ENCODE results near the gene UBN2. TPM values are rescaled to one million over a fixed set of nuclear protein-coding genes. Genes with fewer than 3 reads are reported as not detected.

UBN2 gene
- total and polyA plus RNA-seq, 2 of the 13 experiments (the other 11 are each of a cell fraction or from before 2014, with no cell fraction given) = 5.6 to 5.7 TPM

GRCh38 chr7:139321071-139321745 is 90.2 kb downstream of the UBN2 start (continued):
- TF ChIP-seq MNT (IDR thresholded peaks at IDR 0.05) (0 out of 2 replicates have a peak, but pooled peaks have one; percentile 14), KAT8 (CRISPR knock-in tag; IDR thresholded peaks at IDR 0.05) (0 out of 2 replicates have a peak, but pooled peaks have one; percentile 10), SYNCRIP (IDR thresholded peaks at IDR 0.05; ENCODE audit: insufficient read depth, low read depth, low read length) (no peak), ZNF800 (CRISPR knock-in tag; IDR thresholded peaks at IDR 0.05) (no peak), GMEB1 (CRISPR knock-in tag; IDR thresholded peaks at IDR 0.05; ENCODE audit: borderline replicate concordance) (no peak), GABPA (IDR thresholded peaks at IDR 0.05; ENCODE audit: low read depth, low read length) (no peak), GABPA (CRISPR knock-in tag; IDR thresholded peaks at IDR 0.05; ENCODE audit: low read depth) (peak; percentile 8; the same call in 1 of the 2 replicates), JARID2 (CRISPR knock-in tag; IDR thresholded peaks at IDR 0.05; ENCODE audit: insufficient replicate concordance) (no peak), SSRP1 (CRISPR knock-in tag; IDR thresholded peaks at IDR 0.05) (no peak), POLR2AphosphoS2 (IDR thresholded peaks at IDR 0.05; ENCODE audit: low read depth, low read length) (no peak), GATAD2A (CRISPR knock-in tag; IDR thresholded peaks at IDR 0.05) (0 out of 2 replicates have a peak, but pooled peaks have one; percentile 22), MYC (CRISPR knock-in tag; IDR thresholded peaks at IDR 0.05; ENCODE audit: borderline replicate concordance) (peak; percentile 45; the same call in 1 of the 2 replicates)
- TF ChIP-seq, protein P1, sequence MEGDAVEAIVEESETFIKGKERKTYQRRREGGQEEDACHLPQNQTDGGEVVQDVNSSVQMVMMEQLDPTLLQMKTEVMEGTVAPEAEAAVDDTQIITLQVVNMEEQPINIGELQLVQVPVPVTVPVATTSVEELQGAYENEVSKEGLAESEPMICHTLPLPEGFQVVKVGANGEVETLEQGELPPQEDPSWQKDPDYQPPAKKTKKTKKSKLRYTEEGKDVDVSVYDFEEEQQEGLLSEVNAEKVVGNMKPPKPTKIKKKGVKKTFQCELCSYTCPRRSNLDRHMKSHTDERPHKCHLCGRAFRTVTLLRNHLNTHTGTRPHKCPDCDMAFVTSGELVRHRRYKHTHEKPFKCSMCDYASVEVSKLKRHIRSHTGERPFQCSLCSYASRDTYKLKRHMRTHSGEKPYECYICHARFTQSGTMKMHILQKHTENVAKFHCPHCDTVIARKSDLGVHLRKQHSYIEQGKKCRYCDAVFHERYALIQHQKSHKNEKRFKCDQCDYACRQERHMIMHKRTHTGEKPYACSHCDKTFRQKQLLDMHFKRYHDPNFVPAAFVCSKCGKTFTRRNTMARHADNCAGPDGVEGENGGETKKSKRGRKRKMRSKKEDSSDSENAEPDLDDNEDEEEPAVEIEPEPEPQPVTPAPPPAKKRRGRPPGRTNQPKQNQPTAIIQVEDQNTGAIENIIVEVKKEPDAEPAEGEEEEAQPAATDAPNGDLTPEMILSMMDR (CRISPR knock-in tag; IDR thresholded peaks at IDR 0.05) = peak; percentile 54
- TF ChIP-seq, protein P2, sequence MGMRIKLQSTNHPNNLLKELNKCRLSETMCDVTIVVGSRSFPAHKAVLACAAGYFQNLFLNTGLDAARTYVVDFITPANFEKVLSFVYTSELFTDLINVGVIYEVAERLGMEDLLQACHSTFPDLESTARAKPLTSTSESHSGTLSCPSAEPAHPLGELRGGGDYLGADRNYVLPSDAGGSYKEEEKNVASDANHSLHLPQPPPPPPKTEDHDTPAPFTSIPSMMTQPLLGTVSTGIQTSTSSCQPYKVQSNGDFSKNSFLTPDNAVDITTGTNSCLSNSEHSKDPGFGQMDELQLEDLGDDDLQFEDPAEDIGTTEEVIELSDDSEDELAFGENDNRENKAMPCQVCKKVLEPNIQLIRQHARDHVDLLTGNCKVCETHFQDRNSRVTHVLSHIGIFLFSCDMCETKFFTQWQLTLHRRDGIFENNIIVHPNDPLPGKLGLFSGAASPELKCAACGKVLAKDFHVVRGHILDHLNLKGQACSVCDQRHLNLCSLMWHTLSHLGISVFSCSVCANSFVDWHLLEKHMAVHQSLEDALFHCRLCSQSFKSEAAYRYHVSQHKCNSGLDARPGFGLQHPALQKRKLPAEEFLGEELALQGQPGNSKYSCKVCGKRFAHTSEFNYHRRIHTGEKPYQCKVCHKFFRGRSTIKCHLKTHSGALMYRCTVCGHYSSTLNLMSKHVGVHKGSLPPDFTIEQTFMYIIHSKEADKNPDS (CRISPR knock-in tag; IDR thresholded peaks at IDR 0.05) = no peak
- TF ChIP-seq, protein P3, sequence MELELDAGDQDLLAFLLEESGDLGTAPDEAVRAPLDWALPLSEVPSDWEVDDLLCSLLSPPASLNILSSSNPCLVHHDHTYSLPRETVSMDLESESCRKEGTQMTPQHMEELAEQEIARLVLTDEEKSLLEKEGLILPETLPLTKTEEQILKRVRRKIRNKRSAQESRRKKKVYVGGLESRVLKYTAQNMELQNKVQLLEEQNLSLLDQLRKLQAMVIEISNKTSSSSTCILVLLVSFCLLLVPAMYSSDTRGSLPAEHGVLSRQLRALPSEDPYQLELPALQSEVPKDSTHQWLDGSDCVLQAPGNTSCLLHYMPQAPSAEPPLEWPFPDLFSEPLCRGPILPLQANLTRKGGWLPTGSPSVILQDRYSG (CRISPR knock-in tag; IDR thresholded peaks at IDR 0.05) = no peak
- TF ChIP-seq, protein P4, sequence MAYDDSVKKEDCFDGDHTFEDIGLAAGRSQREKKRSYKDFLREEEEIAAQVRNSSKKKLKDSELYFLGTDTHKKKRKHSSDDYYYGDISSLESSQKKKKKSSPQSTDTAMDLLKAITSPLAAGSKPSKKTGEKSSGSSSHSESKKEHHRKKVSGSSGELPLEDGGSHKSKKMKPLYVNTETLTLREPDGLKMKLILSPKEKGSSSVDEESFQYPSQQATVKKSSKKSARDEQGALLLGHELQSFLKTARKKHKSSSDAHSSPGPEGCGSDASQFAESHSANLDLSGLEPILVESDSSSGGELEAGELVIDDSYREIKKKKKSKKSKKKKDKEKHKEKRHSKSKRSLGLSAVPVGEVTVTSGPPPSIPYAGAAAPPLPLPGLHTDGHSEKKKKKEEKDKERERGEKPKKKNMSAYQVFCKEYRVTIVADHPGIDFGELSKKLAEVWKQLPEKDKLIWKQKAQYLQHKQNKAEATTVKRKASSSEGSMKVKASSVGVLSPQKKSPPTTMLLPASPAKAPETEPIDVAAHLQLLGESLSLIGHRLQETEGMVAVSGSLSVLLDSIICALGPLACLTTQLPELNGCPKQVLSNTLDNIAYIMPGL (CRISPR knock-in tag; IDR thresholded peaks at IDR 0.05; ENCODE audit: borderline replicate concordance in 1 of 2, low read depth in 1 of 2) = no peak
